K562 (cell line): ENCODE data around the gene TP63. TPM values are rescaled to one million over a fixed set of nuclear protein-coding genes. Genes with fewer than 3 reads are reported as not detected.

Source experiments
- ATAC-seq: fragments of 200-7000 bp; cut with Tn5 transposase; 3 replicates; pipeline ENCODE4 v1.9.1; 2020; ENCODE audit warnings: moderate library complexity
- BruUV-seq: library from RNA; stranded (reverse); fragments of 400-500 nt; replicated peaks from 2 replicates; lab custom pipeline; 2021; lab: Mats Ljungman, UMichigan
- CTCF ChIA-PET: fragments of 300-600 bp; formaldehyde crosslinking; extraction: SDS; loops from one replicate; lab custom pipeline; 2021; ENCODE audit warnings: low intra/inter-chr PET ratio; lab: Yijun Ruan, JAX
- POLR2A ChIA-PET: fragments of 300-600, 350-650 bp; sonication (Branson Sonifier 250); formaldehyde crosslinking; extraction: SDS; loops from one replicate; lab custom pipeline; 2021; ENCODE audit warnings: antibody characterized with exemption, inconsistent platforms; lab: Yijun Ruan, JAX
- DNase-seq, 4 experiments: peaks; one replicate each; pipeline versions ENCODE4 v3.0.0 to v3.0.0-alpha.2; 2011 to 2018; ENCODE audit warnings: low spot score in 3 of 4, mixed read lengths in 3 of 4; ENCODE audit errors: extremely low read depth in 1 of 4
- FAIRE-seq: peaks from 2 replicates; lab custom pipeline; 2011; peaks lifted over from hg19 to GRCh38; lab: Jason Lieb, UNC
- H2AFZ ChIP-seq: 2 replicates; pipeline ENCODE4 v1.6.0; 2011; ENCODE audit warnings: low read depth, low read length, control low read depth, inconsistent platforms
- H3K27ac ChIP-seq: fragments of 200-600 bp; 3 replicates; pipeline ENCODE4 v1.8.0; 2011; ENCODE audit warnings: low read depth, mild to moderate bottlenecking, control low read depth, inconsistent platforms, low read length, moderate library complexity, mixed read lengths; ENCODE audit errors: extremely low read depth
- H3K27me3 ChIP-seq, 2 experiments: fragments of 300-600 bp in 1 of 2; 2 replicates in 1 of 2; 3 replicates in 1 of 2; pipeline versions ENCODE4 v1.6.0 to v1.8.0; 2011; ENCODE audit warnings: inconsistent platforms in 2 of 2, low read length in 2 of 2, mild to moderate bottlenecking in 1 of 2, mixed read lengths in 1 of 2, moderate library complexity in 1 of 2; ENCODE audit not compliant: control insufficient read depth in 2 of 2, insufficient read depth in 2 of 2
- H3K36me3 ChIP-seq: fragments of 300-600 bp; 3 replicates; pipeline ENCODE4 v1.8.0; 2011; ENCODE audit warnings: mild to moderate bottlenecking, low read length, inconsistent platforms; ENCODE audit not compliant: control insufficient read depth, insufficient read depth
- H3K4me1 ChIP-seq, 2 experiments: fragments of 200-600 bp in 1 of 2; replicated peaks in 1 of 2; 2 replicates in 1 of 2; 3 replicates in 1 of 2; pipeline versions ENCODE4 v1.5.1 to v1.8.0; 2011; ENCODE audit warnings: inconsistent platforms in 2 of 2, low read length in 2 of 2, mild to moderate bottlenecking in 1 of 2, mixed read lengths in 1 of 2, moderate library complexity in 1 of 2; ENCODE audit not compliant: control insufficient read depth in 2 of 2, insufficient read depth in 2 of 2
- H3K4me2 ChIP-seq: 2 replicates; pipeline ENCODE4 v1.6.1; 2011; ENCODE audit warnings: low read length, control low read depth, inconsistent platforms, mixed read lengths; ENCODE audit not compliant: insufficient read depth
- H3K4me3 ChIP-seq: fragments of 200-600 bp; sonication (generic), shearing (Covaris generic); 2 replicates; pipeline ENCODE4 v1.5.1; 2016; ENCODE audit warnings: control low read depth, inconsistent platforms
- H3K79me2 ChIP-seq: fragments of 200-600 bp; 3 replicates; pipeline ENCODE4 v1.8.0; 2011; ENCODE audit warnings: low read length, inconsistent platforms; ENCODE audit not compliant: control insufficient read depth, insufficient read depth
- H3K9ac ChIP-seq, 2 experiments: 2 replicates each; pipeline versions ENCODE4 v1.6.0 to v1.6.1; 2011; ENCODE audit warnings: low read depth in 2 of 2, low read length in 2 of 2, control low read depth in 1 of 2, inconsistent platforms in 1 of 2, mild to moderate bottlenecking in 1 of 2, mixed read lengths in 1 of 2; ENCODE audit not compliant: insufficient read depth in 1 of 2
- H3K9me1 ChIP-seq: one replicate; pipeline ENCODE4 v1.6.0; 2011; ENCODE audit warnings: inconsistent platforms, mild to moderate bottlenecking, low read length, moderate library complexity; ENCODE audit not compliant: control insufficient read depth, insufficient read depth
- H3K9me3 ChIP-seq: replicated peaks from 2 replicates; pipeline ENCODE4 v1.5.1; 2011; ENCODE audit warnings: low read depth, low read length, inconsistent platforms; ENCODE audit not compliant: control insufficient read depth, insufficient read depth
- H4K20me1 ChIP-seq: replicated peaks from 2 replicates; pipeline ENCODE4 v1.6.1; 2011; ENCODE audit warnings: low read length, inconsistent platforms, mixed read lengths; ENCODE audit not compliant: control insufficient read depth, insufficient read depth
- BACH1 ChIP-seq: fragments of 200-800 bp; sonication (Bioruptor generic); IDR thresholded peaks from 2 replicates; pipeline ENCODE4 v1.6.1; 2016; ENCODE audit warnings: missing genetic modification characterization, missing compliant biosample characterization
- DACH1 ChIP-seq: fragments of 450-650 bp; IDR thresholded peaks from 2 replicates; pipeline ENCODE4 v1.6.1; 2018; ENCODE audit not compliant: partially characterized antibody
- DMBX1 ChIP-seq: fragments of 250-450 bp; sonication (Bioruptor Pico); IDR thresholded peaks from 2 replicates; pipeline ENCODE4 v1.8.0; 2022; ENCODE audit warnings: inconsistent platforms, mild to moderate bottlenecking, moderate library complexity, borderline replicate concordance
- ETV1 ChIP-seq: fragments of 450-650 bp; conservative IDR thresholded peaks from 2 replicates; pipeline ENCODE4 v1.6.1; 2016; ENCODE audit warnings: missing genetic modification characterization, control low read depth, low read depth, missing compliant biosample characterization
- MEIS2 ChIP-seq: fragments of 450-650 bp; IDR thresholded peaks from 2 replicates; pipeline ENCODE4 v1.6.1; 2014; ENCODE audit warnings: mild to moderate bottlenecking; ENCODE audit not compliant: partially characterized antibody
- PCBP2 ChIP-seq: fragments of 200-400 bp; formaldehyde crosslinking; IDR thresholded peaks from 2 replicates; pipeline ENCODE4 v1.6.1; 2018; ENCODE audit warnings: low read length, low read depth, mild to moderate bottlenecking, moderate library complexity; ENCODE audit not compliant: poor library complexity, severe bottlenecking
- PPARD ChIP-seq: fragments of 250-450 bp; sonication (Bioruptor Pico); IDR thresholded peaks from 2 replicates; pipeline ENCODE4 v1.8.0; 2022; ENCODE audit warnings: inconsistent platforms, mild to moderate bottlenecking, moderate library complexity
- RBM17 ChIP-seq: fragments of 200-400 bp; formaldehyde crosslinking; IDR thresholded peaks from 2 replicates; pipeline ENCODE4 v1.6.1; 2017; ENCODE audit warnings: low read depth, mild to moderate bottlenecking, low read length, borderline replicate concordance
- TAF9B ChIP-seq: fragments of 450-650 bp; IDR thresholded peaks from 2 replicates; pipeline ENCODE4 v1.6.1; 2018; ENCODE audit warnings: mild to moderate bottlenecking; ENCODE audit not compliant: partially characterized antibody
- ZHX1 ChIP-seq: fragments of 150-350 bp; conservative IDR thresholded peaks from 2 replicates; pipeline ENCODE4 v1.6.1; 2014; ENCODE audit warnings: low read length
- ZNF134 ChIP-seq: fragments of 250-450 bp; sonication (Bioruptor Pico); conservative IDR thresholded peaks from 2 replicates; pipeline ENCODE4 v1.4.0; 2020
- ZNF24 ChIP-seq: fragments of 450-650 bp; IDR thresholded peaks from 2 replicates; pipeline ENCODE4 v1.6.1; 2016
- ZNF41 ChIP-seq: fragments of 250-450 bp; sonication (Bioruptor Pico); conservative IDR thresholded peaks from 2 replicates; pipeline ENCODE4 v1.4.0; 2020; ENCODE audit warnings: mild to moderate bottlenecking
- ZNF699 ChIP-seq: fragments of 250-450 bp; sonication (Bioruptor Pico); IDR thresholded peaks from 2 replicates; pipeline ENCODE4 v1.8.0; 2021; ENCODE audit warnings: mild to moderate bottlenecking, moderate library complexity; ENCODE audit not compliant: insufficient replicate concordance
- WGBS: fragments of 100-300 bp; shearing (Covaris generic); methylation state at CpG from one replicate; pipeline ENCODE4 v1.1.6; 2016; ENCODE audit warnings: low coverage, mixed read lengths; ENCODE audit not compliant: insufficient coverage; ENCODE audit errors: missing lambda C conversion rate; 5-methylcytosine and 5-hydroxymethylcytosine counted together
- in situ Hi-C: fragments of 300-500 bp; cut with MboI; formaldehyde crosslinking; loops from 4 replicates; pipeline ENCODE4 v1.15.0; 2018; ENCODE audit warnings: inconsistent platforms, mixed read lengths
- intact Hi-C: fragments of 100-400 bp; cut with micrococcal nuclease; formaldehyde crosslinking; loops from 2 replicates; pipeline ENCODE4 v1.14.2; 2022
- polyA plus RNA-seq, 8 experiments: library from polyadenylated mRNA; depleted of rRNA in 4 of 8; stranded (reverse) in 5 of 8; unstranded in 3 of 8; fragments of >200 nt; fragmentation: Nextera tagmentation in 2 of 8; fragmentation: Illumina TruSeq in 1 of 8; extraction: Ambion mirVana in 2 of 8; extraction: Trizol in 1 of 8; gene quantifications; 2 replicates each; pipeline versions ENCODE4 v1.2.1 to v1.2.3, GENCODE V29; 2011 to 2014; ENCODE audit warnings: inconsistent platforms in 1 of 8, missing spikeins in 1 of 8
- total RNA-seq, 7 experiments: library from RNA; depleted of rRNA in 6 of 7; stranded (reverse); fragments of >200 nt in 6 of 7; fragmentation: Illumina TruSeq in 2 of 7; extraction: Trizol in 2 of 7; gene quantifications; 2 replicates each; pipeline versions ENCODE4 v1.2.1 to v1.2.3, GENCODE V29; 2011 to 2021; ENCODE audit warnings: low replicate concordance in 1 of 7

Gene TP63
- total and polyA plus RNA-seq, 9 of the 15 experiments (the other 6 are each of a cell fraction or from before 2014, with no cell fraction given) = 0.32 to 1.4 (median 0.50) TPM

GRCh38 chr3:189799366-189799765, 168.2 kb downstream of the TP63 start (continued):
- no peak for TF ChIP-seq ZHX1

- H3K9ac ChIP-seq = no peak overlapping the region
- WGBS = 1% methylated on average over 6 of the region's 7 CpGs
- ChIA-PET POLR2A (no interaction called here), CTCF (no interaction called here)
- H3K79me2 ChIP-seq = no peaks in the 10 kb centered on the region
- no peak overlapping the region for H3K4me3 ChIP-seq
- H3K27ac ChIP-seq = no peak overlapping the region
- ATAC-seq (no peak), DNase-seq (no peak), FAIRE-seq (no peak)
- TF ChIP-seq RBM17 = no peak
- no peak for TF ChIP-seq ZNF134
- no peak for TF ChIP-seq DACH1
- no peak for TF ChIP-seq PCBP2
- TF ChIP-seq TAF9B = no peak
- no peak for TF ChIP-seq ZNF24
- no peak for TF ChIP-seq MEIS2
- TF ChIP-seq ZNF699 = no peak
- no peak for TF ChIP-seq DMBX1 (CRISPR knock-in tag)
- no peak for TF ChIP-seq ZNF41 (CRISPR knock-in tag)
- TF ChIP-seq PPARD = no peak
- no peak for TF ChIP-seq ETV1 (tag)
- TF ChIP-seq BACH1 (tag) = no peak
- H4K20me1 ChIP-seq = no peaks in the 10 kb centered on the region
- H3K36me3 ChIP-seq = no peaks in the 10 kb centered on the region
- H3K4me1 ChIP-seq = no peaks in the 10 kb centered on the region
- H2AFZ ChIP-seq = no peak overlapping the region
- in situ Hi-C loops = no loop called here
- intact Hi-C loops = no loop called here
- H3K27me3 ChIP-seq = no peaks in the 10 kb centered on the region
- H3K9me1 ChIP-seq = no peaks in the 10 kb centered on the region
- BruUV-seq = no TSS peak
- H3K4me2 ChIP-seq = no peak overlapping the region
- H3K9me3 ChIP-seq = no peaks in the 10 kb centered on the region
Observed at GRCh38 chr3:189800436-189800835, 169.2 kb downstream of the TP63 start.
